ACHN (cell line): Measurements from ENCODE around the gene AFTPH.

Experiments used
- DNase-seq: peaks from one replicate; pipeline ENCODE4 v3.0.0-alpha.2; 2015
- in situ Hi-C: cut with HindIII; loops from 2 replicates; pipeline ENCODE4 v1.10.0; 2017; ENCODE audit warnings: low sequenced_read_pairs, low pct_ligation_motif_present, low pct_unique_long_range_greater_than_20kb

The AFTPH gene

DNA sequence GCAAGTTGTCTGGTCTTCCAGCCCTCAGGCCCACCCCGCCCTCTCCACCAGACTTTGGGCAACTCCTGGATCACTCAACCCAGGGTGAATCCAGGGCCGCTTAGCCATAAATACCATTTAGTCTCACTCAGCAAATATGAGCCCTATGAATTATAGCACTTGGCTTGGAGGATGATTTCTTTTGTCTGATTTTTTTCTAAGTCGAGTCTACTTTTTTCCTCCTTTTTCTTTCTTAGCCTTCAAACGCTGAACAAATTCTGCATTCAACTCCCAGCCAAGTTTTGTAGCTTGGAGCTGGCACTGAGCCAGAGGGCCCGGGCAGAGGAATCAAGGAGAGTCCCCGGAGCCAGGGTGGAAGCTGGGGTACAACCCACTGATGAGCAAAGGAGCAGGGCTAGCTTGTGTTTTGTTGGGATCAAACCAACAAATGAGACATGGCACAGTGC, 80.9 kb downstream of the AFTPH start:
- in situ Hi-C loops = no loop called here
- DNase-seq = no peak

DNA sequence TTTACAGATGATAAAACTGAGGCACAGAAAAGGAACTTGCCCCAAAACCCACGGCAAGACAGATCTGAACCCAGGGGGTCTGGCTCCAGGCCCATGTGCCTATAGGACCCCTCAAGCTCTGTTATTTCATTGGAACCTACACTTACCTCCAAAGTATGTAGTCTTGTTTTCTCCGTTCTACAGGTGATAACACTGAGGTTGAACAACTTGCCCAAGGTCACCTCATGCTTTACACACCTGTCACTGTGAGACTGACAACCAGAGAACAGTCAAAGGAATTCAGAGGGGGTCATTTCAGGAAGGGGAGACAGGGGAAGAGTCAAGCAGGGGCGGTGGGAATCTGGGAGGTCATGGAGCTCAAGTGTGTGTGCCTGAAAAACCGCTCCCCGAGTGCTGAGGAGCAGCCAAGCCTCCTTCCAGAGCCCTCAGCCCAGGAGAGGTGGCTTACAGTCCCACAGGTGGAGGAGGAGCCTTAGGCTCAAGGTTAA, 81.9 kb downstream of the AFTPH start:
- in situ Hi-C loops = no loop called here
- no peak for DNase-seq

DNA sequence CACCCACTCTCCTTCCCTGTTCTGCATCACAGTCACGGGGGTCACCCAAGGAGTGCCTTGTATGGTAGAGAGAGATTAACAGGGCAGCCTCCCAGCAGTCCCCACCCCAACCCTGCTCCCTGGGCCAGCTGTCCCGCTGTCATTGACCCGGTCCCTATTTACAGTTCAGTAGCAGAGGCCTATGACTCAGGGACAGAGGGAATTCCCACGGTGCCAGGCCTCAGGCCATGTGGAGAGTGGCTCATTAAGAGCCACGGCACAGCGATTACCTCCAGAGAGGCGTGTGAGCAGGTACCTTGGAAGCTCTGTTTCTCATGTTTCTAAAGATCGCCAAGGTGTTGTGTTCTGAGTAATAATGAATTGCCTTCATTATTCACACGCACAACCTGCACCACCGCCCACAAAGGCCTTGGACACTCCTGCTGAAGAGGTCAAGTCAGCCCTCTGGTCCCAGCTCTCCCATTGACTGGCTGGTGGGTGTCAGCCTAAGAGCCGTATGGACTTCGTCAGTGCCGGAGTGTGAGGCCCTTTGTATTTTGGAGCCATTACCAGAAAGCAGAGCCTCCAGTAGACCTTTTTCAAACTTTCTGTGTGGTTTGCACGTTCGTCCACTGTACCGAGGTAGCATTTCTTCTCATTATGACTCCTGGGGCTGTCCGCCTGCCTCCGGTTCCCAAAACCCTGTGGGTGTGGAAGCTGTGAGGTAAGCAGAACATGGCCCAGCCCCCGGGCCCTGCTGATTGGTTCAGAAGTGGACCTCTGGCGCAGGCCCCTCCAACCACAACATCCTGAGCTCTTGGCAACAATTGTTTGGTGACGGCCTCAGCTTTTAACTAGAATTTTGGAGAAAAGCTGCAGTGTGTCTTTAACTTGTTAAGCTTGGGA, 82.6 kb downstream of the AFTPH start:
- DNase-seq = no peak
- in situ Hi-C loops = no loop called here

DNA sequence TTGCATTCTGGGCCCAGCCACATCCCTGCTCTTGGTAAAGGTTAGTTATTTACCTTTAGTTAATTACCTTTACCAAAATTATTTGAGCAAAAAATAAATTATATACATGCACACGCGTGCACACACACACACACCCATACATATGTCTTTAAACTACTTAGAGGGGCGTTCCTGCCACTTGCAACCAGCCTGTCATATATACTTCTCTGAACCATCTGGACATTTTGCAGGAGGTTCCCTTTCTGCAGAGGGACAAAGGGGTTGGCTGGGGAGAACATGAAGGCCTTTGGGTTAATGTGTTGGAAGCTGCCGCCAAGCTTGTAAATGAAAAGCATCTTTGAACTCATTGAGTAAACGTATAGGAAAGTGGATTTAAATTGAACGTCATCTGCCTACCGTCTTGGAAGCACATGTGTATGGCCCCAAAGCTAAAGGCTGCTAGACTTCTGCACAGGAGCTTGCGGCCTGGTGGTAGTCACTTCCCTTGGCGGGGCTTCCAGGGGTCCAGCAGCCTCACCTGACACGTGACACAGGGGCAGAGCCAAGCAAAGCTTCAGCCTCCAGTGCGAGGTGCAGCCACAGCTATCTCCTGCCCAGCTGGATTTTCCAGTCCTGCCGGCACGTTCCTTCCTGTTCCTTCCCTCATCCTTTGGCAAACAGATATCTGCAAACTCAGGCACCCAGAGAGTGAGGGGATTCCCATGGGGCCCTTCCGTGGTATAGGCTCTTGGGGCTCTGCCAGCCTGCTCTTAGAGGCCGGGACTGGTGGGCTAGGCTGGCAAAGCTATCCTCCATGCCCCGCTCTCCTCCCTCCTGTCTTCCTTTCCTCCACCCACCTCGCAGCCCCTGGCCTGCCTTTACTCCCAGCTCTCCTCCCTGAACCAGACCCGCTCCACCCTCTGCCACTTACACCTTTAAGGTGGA, 83.5 kb downstream of the AFTPH start:
- in situ Hi-C loops = no loop called here
- DNase-seq = no peak

DNA sequence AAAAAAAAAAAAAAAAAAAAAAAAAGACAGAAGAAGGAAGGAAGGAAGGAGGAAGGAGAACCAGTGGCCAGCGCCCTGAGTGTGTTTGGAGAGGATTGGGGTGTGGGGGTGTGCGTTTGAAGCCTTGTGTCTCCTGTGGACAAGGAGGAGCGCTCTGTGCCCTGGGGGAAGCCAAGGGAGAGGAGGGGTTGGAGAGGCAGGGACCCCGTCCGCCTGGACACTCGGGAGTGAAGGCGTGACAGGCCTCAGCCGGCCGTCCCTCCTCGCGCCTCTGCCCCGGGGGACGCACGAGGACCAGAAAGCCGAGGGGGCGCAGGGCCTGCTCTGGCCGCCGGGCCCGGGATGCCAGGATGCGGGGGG, 84.7 kb downstream of the AFTPH start:
- DNase-seq = no peak
- in situ Hi-C loops = no loop called here

DNA sequence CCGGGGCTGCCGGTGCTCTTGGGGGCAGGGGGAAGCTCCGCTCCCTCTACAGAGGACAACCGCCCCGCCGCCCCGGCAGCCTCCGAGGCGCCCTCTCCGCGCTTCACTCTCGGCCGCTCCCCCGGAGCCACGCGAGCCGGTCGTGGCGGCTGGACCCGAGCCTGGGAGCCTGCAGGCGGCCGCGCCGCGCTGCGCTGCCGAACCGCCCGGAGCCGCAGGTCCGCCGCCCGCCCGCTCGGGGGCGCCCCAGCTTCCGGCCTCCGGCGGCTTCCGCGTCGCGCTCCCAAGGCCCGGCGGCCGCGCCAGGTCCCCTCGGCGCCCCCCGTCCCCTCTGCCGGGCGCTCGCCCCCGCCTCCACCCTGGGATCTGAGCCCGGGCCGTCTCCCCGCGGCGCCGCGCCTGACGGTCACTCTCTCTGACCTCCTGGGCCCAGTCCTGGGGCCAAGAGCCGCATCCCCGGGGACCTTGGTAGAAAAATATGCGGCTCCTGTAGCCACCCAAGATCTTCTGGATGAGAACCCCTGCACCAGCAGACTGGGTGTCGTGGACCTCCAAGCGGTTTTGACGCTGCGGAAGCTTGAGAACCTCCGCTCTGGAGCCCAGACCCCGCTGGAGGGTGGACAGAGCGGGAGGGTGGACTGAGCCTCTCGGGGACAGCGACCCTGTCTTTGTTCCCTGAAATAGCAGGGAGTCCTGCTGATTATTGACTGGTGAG, 85.3 kb downstream of the AFTPH start:
- DNase-seq = peak; percentile 61
- in situ Hi-C loops = no loop called here

DNA sequence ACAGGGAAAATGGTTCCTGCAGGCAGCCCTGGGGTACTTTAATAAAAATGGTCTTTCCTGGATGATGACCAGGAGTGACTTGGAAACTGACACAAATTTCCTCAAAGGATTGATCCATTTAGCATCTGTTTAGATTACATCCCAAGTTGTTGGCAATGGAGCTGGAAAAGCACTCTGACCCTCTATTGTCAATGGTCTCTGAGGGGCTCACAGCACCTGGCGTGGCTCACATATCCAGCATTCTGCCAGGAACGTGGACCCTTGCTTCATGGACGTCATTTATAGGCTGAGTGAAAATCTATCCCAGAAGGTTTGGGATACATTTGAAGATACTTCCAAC, 85.8 kb downstream of the AFTPH start:
- in situ Hi-C loops = no loop called here

DNA sequence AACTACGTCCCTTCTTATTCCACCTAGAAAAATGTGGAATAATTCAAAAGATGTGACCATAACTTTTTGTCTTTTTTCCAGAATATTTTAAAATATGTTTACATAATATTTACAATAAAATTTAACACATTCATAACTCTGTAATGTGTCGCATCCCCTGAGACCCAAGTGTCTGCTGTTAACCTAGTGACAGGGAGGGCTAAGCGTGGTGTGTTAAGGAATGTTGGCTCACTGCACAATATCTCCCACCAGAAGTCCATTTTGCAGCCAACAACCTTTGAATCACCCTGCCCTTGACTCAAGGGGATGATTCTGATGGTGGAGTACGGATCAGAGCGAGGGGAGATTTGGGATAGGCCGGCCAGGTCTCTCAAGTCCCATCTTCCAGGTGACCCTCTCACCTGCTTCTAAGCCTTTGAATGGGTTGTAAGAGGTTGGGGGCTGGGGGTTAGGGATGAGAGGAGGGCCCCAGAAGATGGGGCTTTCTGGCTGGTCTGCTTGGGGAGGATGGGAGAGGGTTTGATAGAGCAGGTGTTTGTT, 86.3 kb downstream of the AFTPH start:
- DNase-seq = no peak
- in situ Hi-C loops = no loop called here

More for the DNA sequence above, 85.8 kb downstream of the AFTPH start:
- DNase-seq = no peak

DNA sequence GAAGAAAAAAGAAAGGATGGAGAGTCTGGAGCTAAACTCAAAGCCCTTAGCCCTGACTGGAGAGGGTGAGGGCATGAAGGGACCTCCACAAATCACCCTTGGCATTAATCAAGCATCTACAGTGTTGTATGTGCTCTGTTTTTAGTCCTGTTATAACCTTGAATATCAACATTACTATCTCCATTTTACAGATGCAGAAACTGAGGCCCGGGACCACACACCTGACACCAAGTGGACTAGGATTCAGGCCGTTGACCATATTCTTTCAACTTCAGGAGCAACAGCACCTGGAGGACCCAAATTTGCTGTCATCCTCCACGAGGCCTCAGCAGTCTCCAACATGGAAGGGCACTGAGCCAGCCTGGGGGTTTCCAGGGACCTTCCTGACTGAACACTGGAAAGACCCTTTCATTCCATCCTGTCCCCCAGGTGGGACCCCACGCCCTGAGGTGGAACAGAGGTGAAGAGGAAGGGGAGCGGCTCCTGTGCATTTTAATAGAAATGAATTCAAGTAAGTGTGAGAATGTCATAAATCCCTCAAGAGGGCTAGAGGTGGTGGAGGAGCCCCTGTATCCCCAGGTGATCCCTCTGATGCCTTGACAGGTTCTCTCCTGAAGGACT, 88.6 kb downstream of the AFTPH start:
- in situ Hi-C loops = no loop called here
- DNase-seq = no peak

DNA sequence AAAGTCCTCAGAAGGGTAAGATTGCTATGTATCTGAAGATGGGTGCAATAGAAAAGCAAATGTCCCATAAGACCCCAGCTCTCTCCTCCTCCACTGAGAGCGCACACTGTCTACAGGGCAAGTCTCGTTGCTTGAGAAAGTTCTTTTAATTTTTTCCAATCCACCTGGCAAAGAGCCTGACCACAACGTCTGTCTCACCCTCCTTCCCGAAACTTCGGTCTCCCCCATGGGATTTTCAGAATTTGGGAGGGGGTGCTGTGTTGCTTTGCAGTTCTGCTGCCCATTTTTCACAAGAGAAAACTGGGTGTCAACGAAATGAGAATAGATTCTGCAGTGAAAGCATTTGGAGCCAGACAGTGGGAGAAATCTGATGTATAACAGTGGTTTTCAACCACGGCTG, 89.1 kb downstream of the AFTPH start:
- in situ Hi-C loops = no loop called here
- DNase-seq = no peak

DNA sequence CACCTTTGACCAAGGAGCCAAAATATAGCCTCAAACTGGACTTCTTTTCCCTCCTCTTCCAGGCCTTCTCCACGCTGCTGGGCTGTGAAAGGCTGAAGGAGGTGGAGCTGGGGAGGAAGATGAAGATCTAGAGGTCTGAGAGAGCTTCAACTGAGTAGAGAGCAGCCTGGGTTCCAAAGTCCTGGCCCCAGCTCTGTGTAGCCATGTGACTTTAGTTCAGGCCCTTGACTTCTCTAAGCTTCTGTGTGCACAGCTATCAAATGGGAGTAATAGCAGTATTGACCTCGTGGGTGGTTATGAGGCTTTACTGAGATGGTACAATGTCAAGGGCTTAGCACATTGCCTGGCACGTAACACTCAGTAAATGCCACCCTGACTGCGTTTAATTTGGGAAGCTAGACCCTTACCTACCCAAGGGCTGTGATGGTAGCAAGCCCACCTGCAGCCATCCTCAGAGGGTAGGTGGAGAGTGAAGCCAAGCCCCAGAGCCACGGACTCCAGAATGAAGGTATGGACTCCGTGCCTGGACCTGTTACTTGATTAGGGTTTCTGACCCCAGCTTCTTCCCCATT, 91.2 kb downstream of the AFTPH start:
- DNase-seq = no peak
- in situ Hi-C loops = no loop called here

DNA sequence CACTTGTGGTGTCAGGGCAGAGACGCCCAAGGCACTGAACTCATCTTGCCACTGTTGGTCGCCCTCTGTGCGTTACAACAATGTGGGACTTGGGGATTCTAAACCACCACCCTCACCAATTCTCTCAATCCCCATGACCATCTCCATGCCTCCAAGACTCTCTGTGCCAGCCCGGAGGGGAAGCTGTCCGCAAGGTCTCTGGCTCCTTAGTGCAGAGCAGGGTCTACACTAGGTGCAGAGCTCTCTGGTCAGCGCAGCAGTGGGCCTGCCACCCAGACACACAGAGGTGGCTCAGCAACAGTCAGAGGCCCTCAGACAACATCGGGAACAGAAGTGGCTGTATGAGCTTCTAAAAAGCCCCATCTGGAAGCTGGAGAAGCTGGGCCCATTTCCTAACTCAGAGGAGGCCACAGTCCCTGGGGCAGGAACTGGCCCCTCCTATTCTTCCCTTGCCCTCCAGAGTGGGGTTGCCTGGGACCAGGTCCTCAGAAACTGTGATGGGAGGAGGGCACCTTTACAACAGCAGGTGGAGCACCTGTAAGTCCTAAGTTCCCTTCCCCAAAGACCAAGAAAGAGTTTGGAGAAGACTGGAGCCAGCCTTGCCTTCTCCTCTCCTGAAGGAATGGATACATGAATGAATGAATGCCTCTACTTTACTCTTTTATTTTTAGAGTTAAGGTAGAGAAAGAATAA, 91.9 kb downstream of the AFTPH start:
- in situ Hi-C loops = no loop called here
- no peak for DNase-seq

DNA sequence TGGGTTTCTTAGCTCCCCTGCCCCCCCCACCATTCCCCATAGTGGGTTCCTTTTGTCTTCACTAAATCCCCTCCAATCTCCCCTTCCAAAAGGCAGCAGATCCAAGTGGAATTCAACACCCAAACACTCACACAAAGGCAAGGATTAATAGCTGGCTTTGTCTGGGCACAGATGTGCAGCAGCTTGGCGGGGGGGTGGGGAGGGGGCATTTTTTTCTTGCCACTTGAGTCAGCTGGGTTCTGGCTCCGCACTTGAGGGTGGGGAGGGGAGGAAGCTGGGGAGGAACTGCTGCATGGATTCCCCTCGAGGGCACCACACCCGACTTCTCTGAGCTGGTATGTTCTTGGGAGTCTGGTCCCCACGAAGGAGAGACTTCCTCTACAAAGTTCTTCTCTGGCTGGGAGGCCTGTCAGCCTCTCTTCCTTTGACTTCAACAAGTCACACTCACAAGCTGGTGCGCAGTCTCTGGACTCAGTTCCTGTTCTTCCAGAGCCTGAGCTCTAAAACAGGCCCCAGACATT, 93.6 kb downstream of the AFTPH start:
- DNase-seq = no peak
- in situ Hi-C loops = no loop called here

DNA sequence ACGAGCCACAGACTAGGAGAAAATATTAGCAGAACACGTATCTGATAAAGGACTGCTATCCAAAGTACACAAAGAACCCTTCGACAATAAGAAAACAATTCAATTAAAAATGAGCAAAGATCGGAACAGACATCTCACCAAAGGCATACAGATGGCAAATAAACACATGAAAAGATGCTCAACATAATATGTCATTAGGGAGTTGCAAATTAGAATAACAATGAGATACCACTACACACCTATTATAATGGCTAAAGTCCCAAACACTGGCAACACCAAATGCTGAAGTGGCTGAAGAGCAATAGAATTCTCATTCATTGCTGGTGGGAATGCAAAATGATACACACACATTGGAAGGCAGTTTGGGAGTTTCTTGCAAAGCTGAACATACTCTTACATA, 96.5 kb downstream of the AFTPH start:
- in situ Hi-C loops = no loop called here
- no peak for DNase-seq

DNA sequence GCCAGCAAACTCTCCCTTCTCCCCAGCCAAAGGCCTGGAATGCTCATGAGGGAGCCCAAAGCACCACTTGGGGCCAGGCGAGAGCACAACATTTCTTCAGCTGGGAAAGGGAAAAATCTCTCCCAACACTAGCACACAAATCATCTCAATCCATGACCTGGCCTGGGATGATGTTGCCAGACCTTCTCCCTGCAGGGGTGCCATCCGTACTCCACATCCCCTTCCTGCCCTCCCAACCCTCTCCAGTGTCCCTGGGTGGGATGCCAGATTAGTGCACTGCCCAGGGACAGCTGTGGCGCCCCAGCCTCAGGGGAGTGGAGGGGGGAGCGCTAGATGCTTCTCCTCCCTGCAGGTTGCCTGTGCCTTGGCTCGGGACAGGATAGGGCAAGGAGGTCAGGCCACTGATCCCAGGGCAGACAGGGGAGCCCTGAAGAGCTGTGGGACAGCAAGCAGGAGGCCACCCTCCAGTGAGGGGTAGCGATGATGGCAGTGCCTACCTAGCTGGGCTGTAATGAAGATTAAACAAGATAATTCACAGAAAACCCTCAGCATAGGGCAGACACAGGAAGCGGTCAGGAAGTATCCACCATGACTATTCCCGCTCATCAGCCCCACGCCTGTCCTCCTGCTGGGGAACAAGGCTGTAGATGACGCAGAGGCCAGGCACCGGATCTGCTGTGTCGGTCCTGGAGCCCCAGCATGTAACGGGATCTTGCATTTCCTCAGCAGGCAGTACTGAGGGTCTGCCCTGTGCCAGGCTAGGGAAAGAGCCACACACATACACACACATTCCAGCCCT, 98.5 kb downstream of the AFTPH start:
- no peak for DNase-seq
- in situ Hi-C loops = no loop called here

DNA sequence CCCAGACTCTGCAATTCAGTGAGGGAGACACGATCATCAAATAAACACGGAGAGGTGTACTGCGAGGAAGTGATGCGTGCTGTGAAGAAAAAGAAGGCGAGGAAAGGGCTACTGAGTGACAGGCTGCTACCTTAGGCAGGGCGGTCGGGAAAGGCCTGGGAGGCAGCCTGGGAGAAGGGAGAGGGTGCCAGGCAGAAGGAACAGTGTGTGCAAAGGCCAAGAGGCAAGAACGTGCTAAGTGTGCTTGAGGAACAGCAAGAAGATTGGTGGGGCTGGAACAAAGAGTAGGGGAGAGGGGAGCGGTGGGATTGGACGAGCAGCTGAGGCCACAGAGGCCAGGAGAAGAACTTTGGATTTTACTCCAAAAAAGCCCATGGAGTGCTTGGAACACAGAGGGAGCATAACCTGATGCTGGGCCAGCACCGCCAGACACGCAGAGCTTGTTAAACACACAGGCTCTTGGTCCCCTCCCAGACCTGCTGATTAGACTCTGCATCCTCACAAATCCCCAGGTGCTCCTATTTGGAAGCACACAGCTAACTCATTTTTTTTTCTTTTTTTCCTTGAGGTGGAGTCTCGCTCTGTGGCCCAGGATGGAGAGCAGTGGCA, 99.2 kb downstream of the AFTPH start:
- in situ Hi-C loops = no loop called here
- DNase-seq = no peak
